Measurements from ENCODE around the gene CLIC1.
A peak's percentile ranks its signal among the peaks of the same experiment; 100 is the strongest.

Gene CLIC1

GRCh38 chr6:31700740-31701401 is 35.5 kb downstream of the CLIC1 start:
- no peak for DNase-seq

GRCh38 chr6:31697555-31697954 is 38.8 kb downstream of the CLIC1 start:
- no peak for DNase-seq

- DNase-seq, result no peak
Observed at GRCh38 chr6:31693535-31693934, 42.8 kb downstream of the CLIC1 start.

GRCh38 chr6:31692886-31693285 is 43.4 kb downstream of the CLIC1 start:
- DNase-seq, result no peak

GRCh38 chr6:31692353-31692752 is 44.0 kb downstream of the CLIC1 start:
- no peak for DNase-seq

- no peak for DNase-seq
Observed at GRCh38 chr6:31691564-31692108, 44.7 kb downstream of the CLIC1 start.

- DNase-seq, result no peak
Observed at GRCh38 chr6:31691078-31691463, 45.3 kb downstream of the CLIC1 start.

GRCh38 chr6:31690231-31691077 is 45.9 kb downstream of the CLIC1 start:
- DNase-seq, result no peak

- DNase-seq, result no peak
Observed at GRCh38 chr6:31689249-31690110, 46.9 kb downstream of the CLIC1 start.

GRCh38 chr6:31687860-31688693 is 48.3 kb downstream of the CLIC1 start:
- no peak for DNase-seq

GRCh38 chr6:31687321-31687720 is 49.0 kb downstream of the CLIC1 start:
- DNase-seq, result no peak

- no peak for DNase-seq
Observed at GRCh38 chr6:31686483-31686882, 49.8 kb downstream of the CLIC1 start.

GRCh38 chr6:31683591-31683990 is 52.7 kb downstream of the CLIC1 start:
- no peak for DNase-seq

- DNase-seq, result peak; percentile 46 to 62
Observed at GRCh38 chr6:31681135-31681671, 55.1 kb downstream of the CLIC1 start.
